MG63 (cell line): ENCODE measurements around the gene SMYD3. TPM values are rescaled to one million over a fixed set of nuclear protein-coding genes. Genes with fewer than 3 reads are reported as not detected.

ENCODE experiments used
- DNase-seq: peaks from one replicate; pipeline ENCODE4 v3.0.0-alpha.2; 2020
- H3K27me3 ChIP-seq: fragments of 250-450 bp; sonication (Bioruptor Pico); 2 replicates; pipeline ENCODE4 v1.5.1; 2020; ENCODE audit warnings: mild to moderate bottlenecking, moderate library complexity
- H3K36me3 ChIP-seq: fragments of 250-450 bp; sonication (Bioruptor Pico); 2 replicates; pipeline ENCODE4 v1.5.1; 2020; ENCODE audit warnings: mild to moderate bottlenecking, moderate library complexity
- H3K4me3 ChIP-seq: fragments of 250-450 bp; sonication (Bioruptor Pico); 2 replicates; pipeline ENCODE4 v1.5.1; 2020; ENCODE audit warnings: mild to moderate bottlenecking, moderate library complexity
- H3K9me3 ChIP-seq: fragments of 250-450 bp; sonication (Bioruptor Pico); 2 replicates; pipeline ENCODE4 v1.5.1; 2020; ENCODE audit warnings: mild to moderate bottlenecking, moderate library complexity
- total RNA-seq: library from RNA; depleted of rRNA; stranded (reverse); fragments of >200 nt; shearing (Covaris generic); gene quantifications from 2 replicates; pipeline ENCODE4 v1.2.3, GENCODE V29; 2014; ENCODE audit warnings: low replicate concordance

Gene SMYD3
- total RNA-seq, 1 experiment from 2014 or later: 46.6 TPM

DNA sequence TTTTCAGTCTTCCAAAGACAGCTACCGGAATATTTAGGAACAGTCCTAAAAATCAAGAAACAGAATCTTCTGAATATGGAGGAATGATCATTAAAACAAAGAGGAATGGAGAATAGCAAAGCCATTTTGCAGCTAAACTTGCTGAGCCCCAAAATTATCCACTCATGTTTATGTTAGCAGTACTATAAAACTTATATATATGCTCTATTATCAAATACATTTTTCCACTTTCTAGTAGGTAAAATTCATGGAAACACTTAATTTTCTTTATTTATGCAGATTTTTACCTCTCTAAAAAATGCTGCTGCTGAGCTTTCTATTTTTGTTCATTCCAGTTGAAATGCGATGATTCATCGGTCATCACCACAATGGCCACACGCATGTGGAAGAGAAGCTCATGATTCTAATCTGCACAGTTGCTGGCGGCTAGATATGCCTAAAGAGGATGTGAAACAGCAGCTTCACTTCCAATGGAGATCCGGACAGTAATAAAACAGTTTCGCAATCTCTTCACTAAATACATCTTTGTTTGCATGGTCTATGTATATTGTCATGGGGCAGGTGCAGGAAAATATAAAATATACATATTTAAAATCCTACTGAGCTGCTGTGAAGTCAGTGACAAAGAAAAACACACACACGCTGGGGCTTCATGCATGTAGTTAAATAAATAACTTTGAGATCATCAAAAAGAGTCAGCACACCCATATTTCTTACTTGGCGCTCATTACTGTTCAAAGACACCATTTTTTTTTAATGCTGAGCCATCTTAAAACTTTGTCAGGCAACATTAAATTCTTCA lies 292.2 kb downstream of the SMYD3 start:
- Histone ChIP-seq H3K9me3 (no peaks in the 10 kb centered on the region), H3K4me3 (no peak overlapping the region), H3K27me3 (no peaks in the 10 kb centered on the region), H3K36me3 (no peaks in the 10 kb centered on the region)
- peak; percentile 83 for DNase-seq

GRCh38 chr1:246213947-246214346 lies 293.1 kb downstream of the SMYD3 start:
- no peak for DNase-seq
- H3K4me3 ChIP-seq: no peak overlapping the region
- H3K27me3 ChIP-seq: no peaks in the 10 kb centered on the region
- H3K36me3 ChIP-seq: no peaks in the 10 kb centered on the region
- H3K9me3 ChIP-seq: no peaks in the 10 kb centered on the region

- H3K4me3 ChIP-seq: no peak overlapping the region
- H3K9me3 ChIP-seq: no peaks in the 10 kb centered on the region
- no peaks in the 10 kb centered on the region for H3K27me3 ChIP-seq
- no peak for DNase-seq
- H3K36me3 ChIP-seq: no peaks in the 10 kb centered on the region
Observed at GRCh38 chr1:246213502-246213901, 293.6 kb downstream of the SMYD3 start.

GRCh38 chr1:246213036-246213435 lies 294.0 kb downstream of the SMYD3 start:
- Histone ChIP-seq H3K27me3 (no peaks in the 10 kb centered on the region), H3K4me3 (no peak overlapping the region), H3K36me3 (no peaks in the 10 kb centered on the region), H3K9me3 (no peaks in the 10 kb centered on the region)
- no peak for DNase-seq

GRCh38 chr1:246212013-246212412 lies 295.1 kb downstream of the SMYD3 start:
- Histone ChIP-seq H3K4me3 (no peak overlapping the region), H3K9me3 (no peaks in the 10 kb centered on the region), H3K27me3 (no peaks in the 10 kb centered on the region), H3K36me3 (no peaks in the 10 kb centered on the region)
- no peak for DNase-seq

- Histone ChIP-seq H3K27me3 (no peaks in the 10 kb centered on the region), H3K9me3 (no peaks in the 10 kb centered on the region)
- no peak for DNase-seq
Observed at GRCh38 chr1:246210756-246211155, 296.3 kb downstream of the SMYD3 start.

GRCh38 chr1:246208105-246208504 lies 299.0 kb downstream of the SMYD3 start:
- Histone ChIP-seq H3K27me3 (no peaks in the 10 kb centered on the region), H3K4me3 (no peak overlapping the region), H3K36me3 (no peaks in the 10 kb centered on the region), H3K9me3 (no peaks in the 10 kb centered on the region)
- no peak for DNase-seq

More at GRCh38 chr1:246210756-246211155, 296.3 kb downstream of the SMYD3 start:
- no peak overlapping the region for H3K4me3 ChIP-seq
- H3K36me3 ChIP-seq: no peaks in the 10 kb centered on the region

DNA sequence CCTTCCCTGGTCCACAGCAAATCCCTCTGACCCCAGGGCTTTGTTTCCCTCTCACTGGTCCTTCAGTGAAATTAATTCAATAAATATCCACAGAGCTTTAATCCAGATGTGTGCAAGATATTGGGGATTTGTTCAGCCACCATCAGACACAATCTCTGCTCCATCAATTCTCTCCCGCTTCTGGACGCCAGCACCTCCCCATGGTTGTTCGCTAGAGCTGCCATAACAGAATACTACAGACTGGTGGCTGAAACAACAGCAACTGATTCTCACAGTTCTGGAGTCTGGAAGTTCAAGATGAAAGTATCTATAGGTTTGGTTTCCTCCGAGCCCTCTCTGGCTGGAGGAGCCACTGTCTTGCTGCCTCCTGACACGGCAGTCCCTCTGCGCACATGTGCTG lies 303.9 kb downstream of the SMYD3 start:
- H3K36me3 ChIP-seq: no peaks in the 10 kb centered on the region
- H3K27me3 ChIP-seq: no peaks in the 10 kb centered on the region
- DNase-seq: no peak
- no peaks in the 10 kb centered on the region for H3K9me3 ChIP-seq
- no peak overlapping the region for H3K4me3 ChIP-seq

DNA sequence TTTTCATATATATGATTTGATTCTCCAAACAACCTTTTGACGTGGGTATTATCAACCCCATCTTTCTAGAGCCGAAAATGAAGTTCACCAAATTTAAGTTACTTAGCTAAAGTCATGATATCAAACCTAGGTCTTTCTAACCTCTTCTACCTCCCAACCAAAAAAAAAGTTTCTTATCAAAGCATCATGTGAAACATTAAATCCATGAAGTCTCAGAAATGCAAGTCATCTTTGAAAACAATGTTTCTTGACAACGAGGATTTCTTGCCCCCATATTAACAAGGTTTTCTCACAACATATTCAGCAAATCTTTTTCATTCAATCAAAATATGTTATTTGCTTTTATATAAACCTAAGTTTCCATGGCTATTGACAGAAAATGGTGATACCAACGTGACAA lies 306.3 kb downstream of the SMYD3 start:
- no peak for DNase-seq
- Histone ChIP-seq H3K9me3 (no peaks in the 10 kb centered on the region), H3K27me3 (no peaks in the 10 kb centered on the region), H3K36me3 (no peaks in the 10 kb centered on the region), H3K4me3 (no peak overlapping the region)

- no peak for DNase-seq
Observed at GRCh38 chr1:246200225-246200624, 306.9 kb downstream of the SMYD3 start.

GRCh38 chr1:246199086-246199645 lies 307.9 kb downstream of the SMYD3 start:
- H3K9me3 ChIP-seq: no peaks in the 10 kb centered on the region
- H3K36me3 ChIP-seq: no peaks in the 10 kb centered on the region
- H3K4me3 ChIP-seq: no peak overlapping the region
- no peak for DNase-seq
- H3K27me3 ChIP-seq: no peaks in the 10 kb centered on the region

More at GRCh38 chr1:246200225-246200624, 306.9 kb downstream of the SMYD3 start:
- Histone ChIP-seq H3K4me3 (no peak overlapping the region), H3K36me3 (no peaks in the 10 kb centered on the region), H3K27me3 (no peaks in the 10 kb centered on the region), H3K9me3 (no peaks in the 10 kb centered on the region)

- Histone ChIP-seq H3K27me3 (no peaks in the 10 kb centered on the region), H3K4me3 (no peak overlapping the region), H3K9me3 (no peaks in the 10 kb centered on the region), H3K36me3 (no peaks in the 10 kb centered on the region)
- DNase-seq: no peak
Observed at GRCh38 chr1:246198115-246198816, 308.8 kb downstream of the SMYD3 start.

- H3K4me3 ChIP-seq: no peak overlapping the region
- DNase-seq: no peak
- no peaks in the 10 kb centered on the region for H3K9me3 ChIP-seq
- no peaks in the 10 kb centered on the region for H3K27me3 ChIP-seq
- H3K36me3 ChIP-seq: no peaks in the 10 kb centered on the region
Observed at GRCh38 chr1:246197076-246197475, 310.0 kb downstream of the SMYD3 start.

GRCh38 chr1:246195296-246195695 lies 311.8 kb downstream of the SMYD3 start:
- H3K36me3 ChIP-seq: no peaks in the 10 kb centered on the region
- H3K27me3 ChIP-seq: no peaks in the 10 kb centered on the region
- H3K4me3 ChIP-seq: no peak overlapping the region
- no peak for DNase-seq
- no peaks in the 10 kb centered on the region for H3K9me3 ChIP-seq

DNA sequence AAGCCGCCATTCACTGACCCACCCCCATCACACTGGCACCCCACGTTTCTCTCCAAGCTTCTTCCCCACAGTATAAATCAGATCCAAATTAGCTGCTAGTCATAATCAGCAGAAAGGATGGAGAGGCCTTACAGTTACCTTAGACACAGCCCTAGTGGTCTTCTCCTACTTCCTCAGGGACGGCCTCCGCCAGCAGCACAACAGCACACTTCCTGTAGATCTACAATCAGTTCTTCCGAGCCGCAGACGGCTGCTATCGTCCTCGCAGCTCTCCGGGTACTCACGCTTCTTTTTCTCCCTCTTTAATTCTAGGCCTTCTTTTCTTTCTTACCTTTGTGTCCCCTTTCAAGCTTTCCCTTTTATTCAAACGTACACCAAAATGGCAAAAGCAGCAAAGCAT lies 313.5 kb downstream of the SMYD3 start:
- H3K9me3 ChIP-seq: no peaks in the 10 kb centered on the region
- H3K4me3 ChIP-seq: no peak overlapping the region
- DNase-seq: no peak
- H3K36me3 ChIP-seq: no peaks in the 10 kb centered on the region
- H3K27me3 ChIP-seq: no peaks in the 10 kb centered on the region

- H3K27me3 ChIP-seq: no peaks in the 10 kb centered on the region
- H3K36me3 ChIP-seq: no peaks in the 10 kb centered on the region
- DNase-seq: no peak
- no peaks in the 10 kb centered on the region for H3K9me3 ChIP-seq
- no peak overlapping the region for H3K4me3 ChIP-seq
Observed at GRCh38 chr1:246189126-246189525, 318.0 kb downstream of the SMYD3 start.

- Histone ChIP-seq H3K36me3 (no peaks in the 10 kb centered on the region), H3K27me3 (no peaks in the 10 kb centered on the region), H3K4me3 (no peak overlapping the region), H3K9me3 (no peaks in the 10 kb centered on the region)
- DNase-seq: no peak
Observed at GRCh38 chr1:246187834-246188372, 319.2 kb downstream of the SMYD3 start.
